IPS-18a (cell line): ENCODE measurements around the gene TMEM44.
"Not testable (repeated sequence)": the region's sequence is repeated elsewhere in the genome, so short reads cannot be mapped to it uniquely, and the experiment has no call there.

Source experiments
- H3K27ac ChIP-seq: one replicate; pipeline ENCODE4 v1.5.1; 2013; ENCODE audit warnings: low read length
- H3K27me3 ChIP-seq: one replicate; pipeline ENCODE4 v1.6.1; 2013; ENCODE audit warnings: mild to moderate bottlenecking, low read length; ENCODE audit not compliant: control insufficient read depth, insufficient read depth
- H3K36me3 ChIP-seq: one replicate; pipeline ENCODE4 v1.6.1; 2013; ENCODE audit warnings: low read depth, low read length; ENCODE audit not compliant: control insufficient read depth
- H3K4me1 ChIP-seq: one replicate; pipeline ENCODE4 v1.6.1; 2013; ENCODE audit warnings: low read depth, low read length; ENCODE audit not compliant: control insufficient read depth
- H3K4me3 ChIP-seq: one replicate; pipeline ENCODE4 v1.5.1; 2013; ENCODE audit warnings: low read length
- H3K9ac ChIP-seq: one replicate; pipeline ENCODE4 v1.6.1; 2013; ENCODE audit warnings: mild to moderate bottlenecking, low read length, moderate library complexity
- H3K9me3 ChIP-seq: one replicate; pipeline ENCODE4 v1.6.1; 2013; ENCODE audit warnings: low read depth, low read length; ENCODE audit not compliant: control insufficient read depth

TMEM44 gene

GRCh38 chr3:194607592-194608389 is 25.4 kb downstream of the TMEM44 start:
- no peak overlapping the region for H3K27ac ChIP-seq
- no peak overlapping the region for H3K4me3 ChIP-seq
- no peak overlapping the region for H3K9ac ChIP-seq
- no peaks in the 10 kb centered on the region for H3K4me1 ChIP-seq
- no peaks in the 10 kb centered on the region for H3K27me3 ChIP-seq
- H3K9me3 ChIP-seq: no peaks in the 10 kb centered on the region
- H3K36me3 ChIP-seq: no peaks in the 10 kb centered on the region

DNA sequence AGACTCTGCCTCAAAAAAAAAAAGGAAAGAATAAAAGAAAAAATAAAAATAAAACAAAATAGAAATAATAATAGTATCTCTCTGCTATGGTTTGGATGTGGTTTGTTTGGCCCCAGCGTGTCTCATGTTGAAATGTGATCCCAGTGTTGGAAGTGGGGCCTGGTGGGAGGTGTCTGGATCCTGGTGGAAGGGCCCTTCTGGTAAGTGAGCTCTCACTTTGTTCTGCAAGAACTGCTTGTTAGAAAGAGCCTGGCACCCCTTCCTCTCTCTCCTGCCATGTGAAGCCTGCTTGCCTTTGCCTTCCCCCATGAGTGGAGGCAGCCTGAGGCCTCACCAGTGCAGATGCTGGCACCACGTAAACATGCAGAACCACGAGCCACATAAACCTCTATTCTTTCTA is 26.3 kb downstream of the TMEM44 start:
- no peaks in the 10 kb centered on the region for H3K4me1 ChIP-seq
- H3K9me3 ChIP-seq: no peaks in the 10 kb centered on the region
- no peaks in the 10 kb centered on the region for H3K36me3 ChIP-seq
- no peaks in the 10 kb centered on the region for H3K27me3 ChIP-seq
- no peak overlapping the region for H3K27ac ChIP-seq
- no peak overlapping the region for H3K9ac ChIP-seq
- no peak overlapping the region for H3K4me3 ChIP-seq

DNA sequence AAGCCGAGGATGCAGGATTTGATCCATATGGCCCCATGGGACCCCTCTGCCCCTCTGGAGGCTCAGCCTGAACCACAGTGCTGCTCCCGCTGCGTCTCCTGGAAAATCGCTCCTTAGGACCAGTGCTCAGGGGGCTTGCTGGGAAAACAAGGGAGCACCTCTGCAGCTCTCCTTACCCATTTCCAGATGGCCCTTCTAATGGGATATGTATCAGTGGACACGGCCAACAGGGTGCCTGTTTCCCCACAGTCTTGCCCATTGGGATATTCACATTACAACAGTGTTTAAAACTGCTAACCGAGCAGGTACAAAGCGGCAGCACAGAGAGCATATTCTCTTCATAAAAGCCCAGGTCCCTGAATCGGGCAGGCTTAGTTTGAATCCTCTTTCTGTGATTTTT is 27.1 kb downstream of the TMEM44 start:
- no peaks in the 10 kb centered on the region for H3K36me3 ChIP-seq
- no peak overlapping the region for H3K4me3 ChIP-seq
- no peak overlapping the region for H3K27ac ChIP-seq
- H3K27me3 ChIP-seq: no peaks in the 10 kb centered on the region
- H3K9ac ChIP-seq: no peak overlapping the region
- H3K9me3 ChIP-seq: no peaks in the 10 kb centered on the region
- H3K4me1 ChIP-seq: no peaks in the 10 kb centered on the region

- H3K9me3 ChIP-seq, H3K27me3 ChIP-seq, H3K27ac ChIP-seq, H3K36me3 ChIP-seq, H3K4me3 ChIP-seq, H3K9ac ChIP-seq, H3K4me1 ChIP-seq: not testable (repeated sequence)
Measured at GRCh38 chr3:194605314-194605713, 27.9 kb downstream of the TMEM44 start.

GRCh38 chr3:194604837-194605236 is 28.4 kb downstream of the TMEM44 start:
- Histone ChIP-seq H3K9ac (no peak overlapping the region), H3K36me3 (no peaks in the 10 kb centered on the region)

GRCh38 chr3:194604126-194604525 is 29.1 kb downstream of the TMEM44 start:
- H3K4me3 ChIP-seq: no peak overlapping the region
- H3K9me3 ChIP-seq: no peaks in the 10 kb centered on the region
- H3K4me1 ChIP-seq: no peaks in the 10 kb centered on the region
- H3K9ac ChIP-seq: no peak overlapping the region
- no peak overlapping the region for H3K27ac ChIP-seq
- H3K36me3 ChIP-seq: no peaks in the 10 kb centered on the region
- H3K27me3 ChIP-seq: no peaks in the 10 kb centered on the region

More at GRCh38 chr3:194604837-194605236, 28.4 kb downstream of the TMEM44 start:
- Histone ChIP-seq H3K4me1 (no peaks in the 10 kb centered on the region), H3K27ac (no peak overlapping the region), H3K4me3 (no peak overlapping the region), H3K9me3 (no peaks in the 10 kb centered on the region), H3K27me3 (no peaks in the 10 kb centered on the region)

- Histone ChIP-seq H3K27ac (no peak overlapping the region), H3K9ac (no peak overlapping the region), H3K27me3 (no peaks in the 10 kb centered on the region), H3K4me3 (no peak overlapping the region), H3K4me1 (no peaks in the 10 kb centered on the region), H3K9me3 (no peaks in the 10 kb centered on the region), H3K36me3 (no peaks in the 10 kb centered on the region)
Measured at GRCh38 chr3:194602669-194603171, 30.5 kb downstream of the TMEM44 start.

GRCh38 chr3:194598771-194599557 is 34.3 kb downstream of the TMEM44 start:
- no peak overlapping the region for H3K9ac ChIP-seq
- H3K4me1 ChIP-seq: no peaks in the 10 kb centered on the region
- H3K27ac ChIP-seq: no peak overlapping the region
- H3K27me3 ChIP-seq: no peaks in the 10 kb centered on the region
- H3K4me3 ChIP-seq: no peak overlapping the region
- no peaks in the 10 kb centered on the region for H3K9me3 ChIP-seq
- H3K36me3 ChIP-seq: no peaks in the 10 kb centered on the region

GRCh38 chr3:194596906-194597305 is 36.3 kb downstream of the TMEM44 start:
- Histone ChIP-seq H3K4me1 (no peaks in the 10 kb centered on the region), H3K36me3 (no peaks in the 10 kb centered on the region), H3K9ac (no peak overlapping the region), H3K4me3 (no peak overlapping the region), H3K9me3 (no peaks in the 10 kb centered on the region), H3K27ac (no peak overlapping the region), H3K27me3 (no peaks in the 10 kb centered on the region)

DNA sequence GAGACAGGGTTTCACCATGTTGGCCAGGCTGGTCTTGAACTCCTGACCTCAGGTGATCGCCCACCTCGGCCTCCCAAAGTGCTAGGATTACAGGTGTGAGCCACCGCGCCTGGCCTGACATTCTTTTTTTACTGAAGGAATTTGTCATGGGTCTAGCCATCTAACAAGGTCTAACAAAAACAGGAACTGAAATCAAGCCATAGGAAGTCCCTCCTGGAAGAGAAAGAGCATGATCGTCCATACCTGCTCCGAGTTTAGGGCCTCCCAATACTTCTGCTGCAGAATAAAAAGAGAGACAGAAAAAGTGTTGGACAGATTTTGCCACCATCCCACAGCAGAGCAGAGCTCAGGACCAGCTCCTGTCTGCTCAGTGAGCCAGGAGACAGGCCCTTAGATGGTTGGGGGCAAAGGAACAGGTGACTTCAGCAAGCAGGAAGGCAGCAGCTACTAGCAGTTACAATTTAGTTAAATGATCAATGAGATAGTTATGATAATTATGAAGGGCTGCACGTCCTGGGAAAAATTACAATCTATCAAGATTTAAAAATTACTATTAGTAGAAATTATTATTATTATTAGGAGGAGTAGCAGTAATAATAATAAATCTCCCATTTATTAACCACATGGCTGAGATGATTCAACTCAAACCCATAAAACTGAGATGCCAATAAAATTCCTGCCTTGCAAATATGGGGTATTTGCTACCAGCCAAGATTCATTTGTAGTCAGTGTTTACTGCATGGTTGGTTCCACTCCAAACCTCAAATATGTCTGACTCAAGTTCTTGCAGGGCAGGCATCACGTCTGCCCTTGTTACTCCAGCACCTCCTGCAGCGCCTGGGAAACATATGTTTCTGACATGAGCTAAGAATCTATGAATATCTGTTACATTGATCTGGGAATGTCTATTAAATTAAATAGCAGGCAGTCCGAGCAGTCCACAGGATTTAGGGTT is 40.1 kb downstream of the TMEM44 start:
- Histone ChIP-seq H3K4me1 (no peaks in the 10 kb centered on the region), H3K9ac (no peak overlapping the region), H3K27me3 (no peaks in the 10 kb centered on the region), H3K9me3 (no peaks in the 10 kb centered on the region), H3K36me3 (no peaks in the 10 kb centered on the region), H3K27ac (no peak overlapping the region), H3K4me3 (no peak overlapping the region)

GRCh38 chr3:194588741-194589140 is 44.5 kb downstream of the TMEM44 start:
- H3K36me3 ChIP-seq: no peaks in the 10 kb centered on the region
- H3K27me3 ChIP-seq: no peaks in the 10 kb centered on the region
- H3K9me3 ChIP-seq: no peaks in the 10 kb centered on the region
- H3K27ac ChIP-seq: no peak overlapping the region
- H3K9ac ChIP-seq: no peak overlapping the region
- H3K4me3 ChIP-seq: no peak overlapping the region
- peaks cover 6% of the 10 kb centered on the region for H3K4me1 ChIP-seq
